ENCODE results near the gene ARHGEF19. TPM values are rescaled to one million over a fixed set of nuclear protein-coding genes. Genes with fewer than 3 reads are reported as not detected.
A peak's percentile ranks its signal among the peaks of the same experiment; 100 is the strongest.

ARHGEF19 gene
- total and polyA plus RNA-seq, 9 of the 15 experiments (the other 6 are each of a cell fraction or from before 2014, with no cell fraction given) = 0.73 to 21.0 (median 5.2) TPM

DNA sequence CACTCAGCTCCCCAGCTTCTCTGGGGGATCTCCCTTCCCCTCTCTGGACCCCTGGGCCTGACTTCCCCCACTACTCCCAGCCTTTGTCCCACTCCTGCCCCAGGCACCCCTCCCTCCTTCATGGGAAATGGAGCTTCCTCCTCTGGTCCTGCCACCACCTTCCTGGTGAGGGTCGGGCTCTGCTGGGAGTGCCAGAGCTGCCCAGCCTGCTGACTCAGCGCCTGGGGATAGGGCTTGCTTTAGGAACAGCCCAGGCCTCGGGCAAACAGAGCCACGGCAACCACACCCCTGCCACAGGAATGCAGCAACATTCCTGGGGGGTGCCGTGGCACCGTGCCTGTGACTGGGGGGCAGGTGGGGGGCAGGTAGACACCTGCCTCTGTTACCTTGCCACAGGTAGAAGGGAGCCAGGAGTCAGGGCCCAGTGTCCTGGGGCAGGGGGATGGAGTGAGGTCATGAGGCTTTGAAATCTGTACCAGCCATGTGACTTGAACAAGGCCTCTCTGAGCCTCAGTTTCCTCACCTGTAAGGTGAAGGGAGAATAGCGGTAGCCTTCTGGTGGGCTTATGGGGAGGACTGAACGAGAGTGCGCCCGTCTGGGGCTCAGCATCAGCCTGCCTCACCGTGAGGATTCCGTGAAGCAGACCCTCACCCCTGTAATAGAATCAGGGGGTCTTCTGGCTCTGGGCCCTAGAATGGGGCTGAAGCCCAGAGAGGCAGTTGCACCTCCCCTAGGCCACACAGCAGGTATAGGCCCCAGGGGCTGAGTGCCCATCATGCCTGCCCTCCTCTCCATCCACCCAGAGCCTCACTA is 38.8 kb downstream of the ARHGEF19 start (continued):
- TF ChIP-seq, protein P1, sequence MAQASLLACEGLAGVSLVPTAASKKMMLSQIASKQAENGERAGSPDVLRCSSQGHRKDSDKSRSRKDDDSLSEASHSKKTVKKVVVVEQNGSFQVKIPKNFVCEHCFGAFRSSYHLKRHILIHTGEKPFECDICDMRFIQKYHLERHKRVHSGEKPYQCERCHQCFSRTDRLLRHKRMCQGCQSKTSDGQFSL (CRISPR knock-in tag; IDR thresholded peaks at IDR 0.05) = peak; percentile 73; the same call in 1 of the 2 replicates
- TF ChIP-seq, protein P1 (tag; IDR thresholded peaks at IDR 0.05) = no peak
- no peak for TF ChIP-seq DIDO1 (tag; IDR thresholded peaks at IDR 0.05; ENCODE audit: low read depth)
- TF ChIP-seq, protein P2, sequence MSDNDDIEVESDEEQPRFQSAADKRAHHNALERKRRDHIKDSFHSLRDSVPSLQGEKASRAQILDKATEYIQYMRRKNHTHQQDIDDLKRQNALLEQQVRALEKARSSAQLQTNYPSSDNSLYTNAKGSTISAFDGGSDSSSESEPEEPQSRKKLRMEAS (CRISPR knock-in tag; IDR thresholded peaks at IDR 0.05) = peak; percentile 37
- 0 out of 4 replicates have a peak, but pooled peaks of 1 of the 2 experiments have one; percentile 9 for TF ChIP-seq FOXK2 (conservative IDR thresholded peaks at IDR 0.05 in 1 of 2, IDR thresholded peaks at IDR 0.05 in 1 of 2; ENCODE audit: low read depth in 2 of 2)
- TF ChIP-seq NFIC (IDR thresholded peaks at IDR 0.05) = no peak
- TF ChIP-seq MAFG (tag; conservative IDR thresholded peaks at IDR 0.05) = peak; percentile 68
- TF ChIP-seq MAFK (IDR thresholded peaks at IDR 0.05; ENCODE audit: low read length) = peak; percentile 41
- TF ChIP-seq KDM5B (IDR thresholded peaks at IDR 0.05; ENCODE audit: insufficient replicate concordance, low read depth, low read length) = peak; percentile 35
- no peak for TF ChIP-seq ZNF41 (CRISPR knock-in tag; conservative IDR thresholded peaks at IDR 0.05)
- TF ChIP-seq MEF2D (tag; conservative IDR thresholded peaks at IDR 0.05; ENCODE audit: low read depth) = no peak
- TF ChIP-seq ZNF12 (CRISPR knock-in tag; IDR thresholded peaks at IDR 0.05) = peak; percentile 7; the same call in 1 of the 2 replicates
- 0 out of 2 replicates have a peak, but pooled peaks have one; percentile 8 for TF ChIP-seq TCF7L2 (IDR thresholded peaks at IDR 0.05; ENCODE audit: low read depth, low read length)
- TF ChIP-seq GATA2 (CRISPR knock-in tag; IDR thresholded peaks at IDR 0.05) = peak; percentile 5; the same call in 1 of the 2 replicates
- peak; percentile 72 for TF ChIP-seq HDGF (IDR thresholded peaks at IDR 0.05)
- peak; percentile 91 for TF ChIP-seq ZNF316 (IDR thresholded peaks at IDR 0.05)
- TF ChIP-seq MTA3 (IDR thresholded peaks at IDR 0.05; ENCODE audit: borderline replicate concordance) = peak; percentile 62; the same call in 1 of the 2 replicates
- TF ChIP-seq ZNF398 (CRISPR knock-in tag; IDR thresholded peaks at IDR 0.05) = no peak
- TF ChIP-seq FOXP4 (CRISPR knock-in tag; IDR thresholded peaks at IDR 0.05; ENCODE audit: borderline replicate concordance) = no peak
- peak; percentile 9; the same call in 1 of the 2 replicates for TF ChIP-seq ZKSCAN1 (IDR thresholded peaks at IDR 0.05; ENCODE audit: low read depth, low read length)
- no peak for TF ChIP-seq RFX7 (CRISPR knock-in tag; IDR thresholded peaks at IDR 0.05)
- no peak for TF ChIP-seq DACH1 (IDR thresholded peaks at IDR 0.05; ENCODE audit: partially characterized antibody)
- 0 out of 2 replicates have a peak, but pooled peaks have one; percentile 2 for TF ChIP-seq SREBF1 (IDR thresholded peaks at IDR 0.05; ENCODE audit: borderline replicate concordance, low read depth, low read length)

All from K562 (cell line).